HG02798 (cell line): ENCODE measurements around the gene OR4X1.
"Not testable (repeated sequence)": the region's sequence is repeated elsewhere in the genome, so short reads cannot be mapped to it uniquely, and the experiment has no call there.

Experiments used
- ATAC-seq: cut with Tn5 transposase; IDR thresholded peaks from one replicate; pipeline ENCODE4 v1.9.1; 2021; ENCODE audit warnings: mild to moderate bottlenecking; ENCODE audit not compliant: unreplicated experiment, poor library complexity

OR4X1 gene

GRCh38 chr11:48263423-48263911 lies at the start of gene OR4X1:
TSS of gene OR4X1 (plus strand) at chr11:48263861. CDS start at chr11:48263861, 0 bp downstream.
- no peak for ATAC-seq

- no peak for ATAC-seq
Observed at GRCh38 chr11:48216510-48216909, 47.2 kb upstream of the OR4X1 start, which contains the start of gene OR4B1. TSS of gene OR4B1 (plus strand) at chr11:48216810. CDS start at chr11:48216810, 0 bp downstream.

- no peak for ATAC-seq
Observed at GRCh38 chr11:48228761-48229160, 34.9 kb upstream of the OR4X1 start.

GRCh38 chr11:48230057-48230456 lies 33.6 kb upstream of the OR4X1 start:
- not testable (repeated sequence) for ATAC-seq

- no peak for ATAC-seq
Observed at GRCh38 chr11:48237727-48238126, 25.9 kb upstream of the OR4X1 start.

GRCh38 chr11:48242501-48242900 lies 21.2 kb upstream of the OR4X1 start:
- ATAC-seq: no peak

GRCh38 chr11:48244804-48245203 lies 18.9 kb upstream of the OR4X1 start, which contains the start of gene OR4X2:
TSS of gene OR4X2 (plus strand) at chr11:48245104. CDS start at chr11:48245104, 0 bp downstream.
- ATAC-seq: no peak

GRCh38 chr11:48248902-48249301 lies 14.8 kb upstream of the OR4X1 start:
- no peak for ATAC-seq

GRCh38 chr11:48261600-48261999 lies 2.1 kb upstream of the OR4X1 start:
- ATAC-seq: no peak

GRCh38 chr11:48270621-48271020 lies 7.0 kb downstream of the OR4X1 start:
- no peak for ATAC-seq

- ATAC-seq: no peak
Observed at GRCh38 chr11:48272606-48273005, 8.9 kb downstream of the OR4X1 start.

- ATAC-seq: no peak
Observed at GRCh38 chr11:48305923-48306322, 42.3 kb downstream of the OR4X1 start, which contains the start of gene OR4S1. TSS of gene OR4S1 (plus strand) at chr11:48306223. CDS start at chr11:48306223, 0 bp downstream.

GRCh38 chr11:48307760-48308386 lies 44.2 kb downstream of the OR4X1 start:
- peak; percentile 94 for ATAC-seq

GRCh38 chr11:48313590-48313989 lies 49.9 kb downstream of the OR4X1 start:
- not testable (repeated sequence) for ATAC-seq
